ENCODE results near the gene PRSS33.

- TF ChIP-seq POLR2A (IDR thresholded peaks at IDR 0.05; ENCODE audit: low read depth, low read length) (no peak; the same call in 1 of the 2 replicates), POLR2AphosphoS5 (IDR thresholded peaks at IDR 0.05; ENCODE audit: low read depth, low read length) (peak; percentile 78), SPI1 (IDR thresholded peaks at IDR 0.05; ENCODE audit: low read depth, low read length) (no peak), TAF1 (IDR thresholded peaks at IDR 0.05; ENCODE audit: low read depth, low read length) (no peak), POU2F2 (IDR thresholded peaks at IDR 0.05; ENCODE audit: low read depth, low read length) (no peak)
Observed at GRCh38 chr16:2770057-2770951, 17.1 kb downstream of the PRSS33 start.

All from GM12891 (cell line).